HepG2 (cell line): Measurements from ENCODE around the gene PRDX3. TPM values are rescaled to one million over a fixed set of nuclear protein-coding genes. Genes with fewer than 3 reads are reported as not detected.

Experiments
- BATF2 ChIP-seq: sonication (generic); formaldehyde crosslinking; IDR thresholded peaks from 2 replicates; pipeline ENCODE4 v1.8.0; 2022; ENCODE audit warnings: mild to moderate bottlenecking, missing genetic modification reagents, moderate library complexity
- DNMT3B ChIP-seq: conservative IDR thresholded peaks from 2 replicates; pipeline ENCODE4 v1.6.1; 2016; ENCODE audit warnings: missing biosample characterization, control low read depth
- EHMT2 ChIP-seq: fragments of 200-600 bp; sonication (generic); IDR thresholded peaks from 2 replicates; pipeline ENCODE4 v1.7.0; 2017; ENCODE audit warnings: antibody characterized with exemption, low read depth, low read length, borderline replicate concordance
- EP300 ChIP-seq, 3 experiments: sonication (generic) in 1 of 3; formaldehyde crosslinking in 1 of 3; IDR thresholded peaks; 2 replicates each; pipeline versions ENCODE4 v1.5.1 to v1.6.1; 2011 to 2020; ENCODE audit warnings: low read depth in 2 of 3, low read length in 2 of 3, borderline replicate concordance in 1 of 3, improper control_type of control experiment in 1 of 3, mild to moderate bottlenecking in 1 of 3, missing genetic modification reagents in 1 of 3, moderate library complexity in 1 of 3
- FOSL1 ChIP-seq: sonication (generic); formaldehyde crosslinking; IDR thresholded peaks from 2 replicates; pipeline ENCODE4 v1.9.0; 2021; ENCODE audit warnings: missing genetic modification reagents, borderline replicate concordance
- GRHL1 ChIP-seq: sonication (generic); formaldehyde crosslinking; conservative IDR thresholded peaks from 2 replicates; pipeline ENCODE4 v1.8.0; 2022; ENCODE audit warnings: missing genetic modification reagents
- HIVEP1 ChIP-seq: sonication (generic); formaldehyde crosslinking; IDR thresholded peaks from 2 replicates; pipeline ENCODE4 v1.4.0; 2020; ENCODE audit warnings: mild to moderate bottlenecking, missing genetic modification reagents
- MEF2D ChIP-seq: sonication (generic); formaldehyde crosslinking; IDR thresholded peaks from 2 replicates; pipeline ENCODE4 v1.5.1; 2020; ENCODE audit warnings: mild to moderate bottlenecking, missing genetic modification reagents
- NCOA5 ChIP-seq: sonication (generic); formaldehyde crosslinking; IDR thresholded peaks from 2 replicates; pipeline ENCODE4 v1.4.0; 2020; ENCODE audit warnings: missing genetic modification reagents
- NFIB ChIP-seq: sonication (generic); formaldehyde crosslinking; IDR thresholded peaks from 2 replicates; pipeline ENCODE4 v1.9.0; 2021; ENCODE audit warnings: missing genetic modification reagents, mild to moderate bottlenecking, borderline replicate concordance
- PATZ1 ChIP-seq: sonication (generic); formaldehyde crosslinking; IDR thresholded peaks from 2 replicates; pipeline ENCODE4 v1.4.0; 2020; ENCODE audit warnings: missing genetic modification reagents
- POGZ ChIP-seq: sonication (generic); formaldehyde crosslinking; IDR thresholded peaks from 2 replicates; pipeline ENCODE4 v1.4.0; 2020; ENCODE audit warnings: mild to moderate bottlenecking, missing genetic modification reagents
- PRDM10 ChIP-seq: sonication (generic); formaldehyde crosslinking; IDR thresholded peaks from 2 replicates; pipeline ENCODE4 v1.4.0; 2020; ENCODE audit warnings: low read depth, missing genetic modification reagents
- RFXANK ChIP-seq: IDR thresholded peaks from 2 replicates; pipeline ENCODE4 v1.6.1; 2016
- SMAD1 ChIP-seq: sonication (generic); formaldehyde crosslinking; IDR thresholded peaks from 2 replicates; pipeline ENCODE4 v1.4.0; 2020; ENCODE audit warnings: missing genetic modification reagents, low read depth, mild to moderate bottlenecking, borderline replicate concordance
- SOX6 ChIP-seq, 2 experiments: fragments of 450-650 bp in 1 of 2; sonication (generic) in 1 of 2; formaldehyde crosslinking in 1 of 2; IDR thresholded peaks; 2 replicates each; pipeline versions ENCODE4 v1.4.0 to v1.6.1; 2017 to 2020; ENCODE audit warnings: antibody characterized with exemption in 1 of 2, mild to moderate bottlenecking in 1 of 2, missing genetic modification reagents in 1 of 2
- ZNF589 ChIP-seq: sonication (generic); formaldehyde crosslinking; conservative IDR thresholded peaks from 2 replicates; pipeline ENCODE4 v1.8.0; 2022; ENCODE audit warnings: mild to moderate bottlenecking, moderate library complexity, missing genetic modification reagents
- ZNF614 ChIP-seq: IDR thresholded peaks from 2 replicates; pipeline ENCODE4 v1.6.1; 2018; ENCODE audit warnings: missing biosample characterization, missing genetic modification reagents, inconsistent platforms, borderline replicate concordance
- ZSCAN20 ChIP-seq: sonication (generic); formaldehyde crosslinking; IDR thresholded peaks from 2 replicates; pipeline ENCODE4 v1.4.0; 2020; ENCODE audit warnings: missing genetic modification reagents, mild to moderate bottlenecking, borderline replicate concordance
- ZSCAN30 ChIP-seq: sonication (generic); formaldehyde crosslinking; IDR thresholded peaks from 2 replicates; pipeline ENCODE4 v1.5.0; 2020; ENCODE audit warnings: mild to moderate bottlenecking, missing genetic modification reagents
- polyA plus RNA-seq, 8 experiments: library from polyadenylated mRNA; depleted of rRNA in 3 of 8; stranded (reverse) in 7 of 8; unstranded in 1 of 8; fragments of >200 nt; fragmentation: Illumina TruSeq in 4 of 8; extraction: Trizol in 4 of 8; gene quantifications; 2 replicates each; pipeline versions ENCODE4 v1.2.1 to v1.2.3, GENCODE V29; 2011 to 2016; ENCODE audit warnings: low read depth in 4 of 8, missing spikeins in 1 of 8, mixed read lengths in 1 of 8; ENCODE audit not compliant: insufficient read depth in 1 of 8
- total RNA-seq, 5 experiments: library from RNA; depleted of rRNA; stranded (reverse); fragments of >200 nt; fragmentation: Illumina TruSeq; extraction: Trizol; gene quantifications; 2 replicates each; pipeline ENCODE4 v1.2.3, GENCODE V29; 2016; ENCODE audit warnings: low read depth in 1 of 5

The PRDX3 gene
- total and polyA plus RNA-seq, 2 of the 13 experiments (the other 11 are each of a cell fraction or from before 2014, with no cell fraction given): 407 to 565 TPM

- TF ChIP-seq SOX6 (IDR thresholded peaks at IDR 0.05) (no peak), SOX6 (CRISPR knock-in tag; IDR thresholded peaks at IDR 0.05) (peak; percentile 90), HIVEP1 (peak; percentile 21; the same call in 1 of the 2 replicates), EP300 (IDR thresholded peaks at IDR 0.05; ENCODE audit: low read depth in 2 of 2, low read length in 2 of 2) (no peak), EP300 (CRISPR knock-in tag; IDR thresholded peaks at IDR 0.05; ENCODE audit: borderline replicate concordance) (peak; percentile 23; the same call in 1 of the 2 replicates), FOSL1 (CRISPR knock-in tag) (no peak), EHMT2 (no peak), DNMT3B (CRISPR knock-in tag) (no peak; the same call in 1 of the 2 replicates), NCOA5 (CRISPR knock-in tag) (no peak), POGZ (peak; percentile 54; the same call in 1 of the 2 replicates), SMAD1 (CRISPR knock-in tag) (no peak), NFIB (CRISPR knock-in tag) (no peak), MEF2D (CRISPR knock-in tag) (0 out of 2 replicates have a peak, but pooled peaks have one; percentile 34), ZNF614 (CRISPR knock-in tag) (no peak; the same call in 1 of the 2 replicates), ZSCAN30 (CRISPR knock-in tag) (no peak), PATZ1 (CRISPR knock-in tag) (0 out of 2 replicates have a peak, but pooled peaks have one; percentile 40), PRDM10 (peak; percentile 37; the same call in 1 of the 2 replicates), RFXANK (CRISPR knock-in tag) (no peak), BATF2 (CRISPR knock-in tag) (no peak), ZSCAN20 (CRISPR knock-in tag) (no peak), ZNF589 (CRISPR knock-in tag) (no peak), GRHL1 (CRISPR knock-in tag) (no peak)
Observed at GRCh38 chr10:119205894-119206602, 27.4 kb upstream of the PRDX3 start (continued).
